Stimulated activated CD4-positive, alpha-beta T cell treated with anti-CD3 and anti-CD28 coated beads, TNF-alpha, amount 100 ng/mL, for 24 hours (primary cell): ENCODE results near the gene CALML3.
"Not testable (repeated sequence)": the region's sequence is repeated elsewhere in the genome, so short reads cannot be mapped to it uniquely, and the experiment has no call there.

Source experiments
- DNase-seq, 3 experiments: peaks; one replicate each; pipeline ENCODE4 v3.0.0-alpha.2; 2020; ENCODE audit warnings: low read depth in 3 of 3

Gene CALML3

DNA sequence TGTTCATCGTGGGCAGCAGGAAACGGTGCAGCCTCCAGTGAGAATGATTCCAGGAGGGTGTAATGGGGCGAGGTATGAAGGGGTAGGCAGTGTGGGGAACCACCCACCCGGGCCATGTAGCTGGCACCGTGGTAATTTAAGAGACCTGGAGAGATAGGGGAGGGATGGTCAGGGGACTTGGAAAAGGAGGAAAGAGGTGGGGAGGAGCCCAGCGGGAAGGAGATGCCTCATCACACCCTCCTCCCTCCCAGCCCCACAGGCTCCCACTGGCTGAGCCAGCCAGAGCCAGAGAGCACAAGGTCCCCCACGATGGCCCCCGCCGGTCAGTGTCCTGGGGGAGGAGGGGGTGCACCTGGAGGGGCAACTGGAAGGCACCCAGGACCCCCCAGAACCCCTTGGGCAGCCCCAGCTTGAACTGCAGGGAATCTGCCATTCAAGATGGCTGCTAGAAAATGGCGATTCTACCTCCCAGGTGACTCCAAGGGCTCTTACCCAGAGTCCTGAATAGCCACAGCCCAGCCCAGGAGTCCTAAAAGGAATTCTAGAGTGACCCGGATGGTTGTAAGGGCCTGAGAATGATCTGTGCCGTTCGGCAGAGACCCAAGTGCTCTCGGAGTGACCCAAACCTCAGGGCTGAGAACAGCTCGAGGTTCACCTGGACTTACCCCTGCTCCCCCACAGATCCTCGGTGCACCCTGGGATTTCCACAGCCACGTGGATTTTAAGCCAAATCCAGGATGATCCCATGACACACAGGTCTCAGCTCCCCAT is 28.8 kb downstream of the CALML3 start:
- no peak for DNase-seq

DNA sequence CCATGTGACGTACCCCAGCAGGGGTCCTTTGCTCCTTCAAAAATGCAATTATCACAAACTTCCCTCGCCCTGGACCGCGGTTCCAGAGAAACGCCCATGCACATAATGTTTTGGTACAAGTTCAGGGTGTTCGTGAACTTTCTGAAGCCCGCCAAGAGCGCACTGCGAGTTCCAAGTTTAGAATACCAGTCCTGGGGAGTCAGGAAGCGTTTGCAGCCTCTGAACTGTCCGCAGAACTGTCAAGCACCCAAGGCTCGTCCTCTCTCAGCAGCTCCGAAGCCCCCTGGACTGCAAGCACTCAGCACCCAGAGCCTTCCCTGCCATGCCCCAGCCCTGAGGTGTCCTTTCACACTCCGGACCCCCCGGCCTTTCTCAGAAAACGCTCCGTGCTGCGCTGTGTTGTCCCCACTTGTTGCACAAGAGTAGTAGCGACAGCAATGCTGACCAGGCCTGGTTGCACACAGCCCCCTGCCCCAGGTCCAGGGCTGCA is 30.3 kb downstream of the CALML3 start:
- no peak for DNase-seq

DNA sequence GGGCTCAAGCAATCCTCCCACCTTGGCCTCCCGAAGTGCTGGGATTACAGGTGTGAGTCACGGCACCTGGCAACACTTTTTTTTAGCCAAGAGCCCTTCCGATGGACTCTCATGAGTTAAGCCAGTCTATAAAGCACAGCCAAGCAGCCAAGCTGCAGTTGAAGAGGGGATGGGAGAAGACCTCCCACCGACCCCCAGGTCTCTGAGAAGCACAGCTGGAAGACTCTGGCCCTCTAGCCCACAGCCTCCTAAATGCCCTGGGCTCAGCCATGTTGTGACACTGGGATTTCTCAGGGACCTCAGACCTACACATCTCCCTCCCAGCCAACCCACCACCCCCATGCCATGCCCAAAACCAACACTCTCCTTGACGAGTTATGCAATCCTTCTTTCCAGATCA is 31.1 kb downstream of the CALML3 start:
- DNase-seq, result no peak

DNA sequence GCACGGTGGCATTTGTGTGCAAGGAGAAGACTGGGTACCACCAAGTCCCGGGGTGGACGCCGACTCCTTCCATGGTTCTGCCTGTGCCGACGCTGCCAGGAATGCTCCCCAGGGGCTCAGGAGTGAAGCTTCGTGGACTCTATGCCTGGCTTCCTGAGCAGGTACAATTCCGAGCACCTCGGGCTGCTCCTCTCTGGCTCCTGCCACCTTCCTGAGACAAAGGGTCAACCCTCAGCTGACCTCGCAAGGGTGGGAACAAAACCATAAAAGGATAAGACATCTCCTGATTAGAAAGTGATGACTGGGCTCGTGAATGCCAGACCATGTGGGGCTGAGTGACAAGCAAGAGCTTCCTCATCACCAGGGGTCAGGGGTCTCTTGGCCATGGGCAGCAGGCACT is 31.8 kb downstream of the CALML3 start:
- no peak for DNase-seq

DNA sequence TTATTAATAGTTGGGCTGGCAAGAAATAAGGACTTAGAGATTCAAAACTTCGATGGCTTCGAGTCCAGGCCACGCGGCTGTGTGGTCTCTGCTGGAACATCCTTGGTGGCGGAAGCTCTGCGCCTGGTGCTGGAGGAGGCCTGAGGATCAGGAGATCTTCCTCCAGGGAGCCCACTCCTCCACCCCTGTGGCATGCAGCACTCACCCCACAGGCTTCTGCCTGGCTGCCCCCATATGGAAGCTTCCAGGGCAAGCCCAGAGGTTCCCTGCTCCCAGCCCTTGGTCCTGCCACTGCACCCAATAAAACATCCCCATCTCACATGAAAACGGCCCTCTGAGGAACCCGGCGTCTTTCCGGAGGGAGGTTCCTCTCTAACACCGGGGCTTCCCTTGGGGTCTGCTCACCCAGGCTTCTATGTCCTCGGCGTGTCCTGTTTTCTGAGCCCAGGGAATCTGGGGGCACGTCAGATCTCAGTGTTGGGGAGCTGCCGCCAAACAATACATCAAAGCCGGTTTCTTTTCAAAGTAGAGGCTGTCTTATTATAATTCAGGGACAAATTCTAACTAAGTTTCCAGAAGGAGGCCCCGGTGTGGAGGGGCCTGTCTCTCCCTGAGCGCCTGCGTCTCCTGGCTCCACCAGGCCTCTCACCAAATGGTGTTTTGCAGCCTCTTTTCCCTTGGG is 32.4 kb downstream of the CALML3 start:
- DNase-seq, result no peak

DNA sequence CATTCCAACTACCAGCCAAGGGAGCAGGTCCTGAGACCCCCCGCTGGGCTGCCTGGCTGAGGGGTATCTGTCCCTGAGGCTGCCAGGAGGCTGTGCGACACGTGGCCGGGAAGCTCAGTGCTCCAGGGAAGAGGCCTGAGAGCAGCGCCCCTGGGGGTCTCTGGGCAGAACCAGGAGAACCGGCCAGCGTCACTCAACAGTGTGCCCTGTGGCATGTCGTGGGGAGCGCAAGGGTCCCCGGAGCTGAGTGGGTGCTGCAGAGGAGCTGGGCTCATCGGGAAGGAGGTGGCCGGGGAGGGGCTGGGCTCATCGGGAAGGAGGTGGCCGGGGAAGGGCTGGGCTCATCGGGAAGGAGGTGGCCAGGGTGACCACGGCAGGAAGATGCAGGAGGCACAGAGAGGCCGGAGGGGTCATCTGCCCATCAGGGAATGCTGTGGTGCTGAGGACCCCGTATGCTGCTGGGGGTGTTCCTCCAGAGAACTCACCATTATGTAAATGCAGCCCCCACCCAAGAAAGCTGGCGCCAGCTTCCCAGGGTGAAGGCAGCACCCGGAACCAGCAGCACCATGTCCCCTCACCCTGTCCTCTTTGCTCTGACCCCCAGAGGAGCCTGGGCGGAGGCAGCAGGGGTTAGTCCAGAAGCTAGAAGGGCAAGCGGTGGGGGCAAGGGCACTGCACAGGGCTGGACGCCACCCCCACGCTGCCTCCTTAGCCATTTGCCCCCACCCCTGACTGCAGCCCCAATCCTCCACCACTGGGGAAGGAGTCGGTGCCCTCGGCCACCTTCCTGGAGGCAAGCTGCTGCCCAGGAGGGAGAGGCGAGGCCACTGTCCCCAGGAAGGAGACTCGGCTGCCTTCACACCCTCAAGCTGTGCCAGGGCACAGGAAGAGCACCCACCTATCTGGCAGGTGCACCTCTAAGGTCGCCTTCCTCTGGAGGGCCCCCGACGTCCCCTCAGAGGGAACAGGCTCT is 33.3 kb downstream of the CALML3 start:
- no peak for DNase-seq

DNA sequence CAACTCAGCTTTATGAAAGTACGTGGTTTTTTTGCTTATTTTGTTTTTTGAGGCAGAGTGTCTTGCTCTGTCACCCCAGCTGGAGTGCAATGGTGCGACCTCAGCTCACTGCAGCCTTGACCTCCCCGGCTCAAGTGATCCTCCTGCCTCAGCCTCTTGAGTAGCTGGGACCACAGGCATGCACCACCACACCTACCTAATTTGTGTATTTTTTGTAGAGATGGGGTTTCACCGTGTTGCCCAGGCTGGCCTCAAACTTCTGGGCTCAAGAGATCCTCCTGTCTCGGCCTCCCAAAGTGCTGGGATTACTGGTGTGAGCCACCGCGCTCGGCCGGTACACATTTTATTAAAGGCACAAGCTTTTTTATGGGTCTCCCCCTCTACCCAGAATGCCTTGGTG is 34.3 kb downstream of the CALML3 start:
- not testable (repeated sequence) for DNase-seq

DNA sequence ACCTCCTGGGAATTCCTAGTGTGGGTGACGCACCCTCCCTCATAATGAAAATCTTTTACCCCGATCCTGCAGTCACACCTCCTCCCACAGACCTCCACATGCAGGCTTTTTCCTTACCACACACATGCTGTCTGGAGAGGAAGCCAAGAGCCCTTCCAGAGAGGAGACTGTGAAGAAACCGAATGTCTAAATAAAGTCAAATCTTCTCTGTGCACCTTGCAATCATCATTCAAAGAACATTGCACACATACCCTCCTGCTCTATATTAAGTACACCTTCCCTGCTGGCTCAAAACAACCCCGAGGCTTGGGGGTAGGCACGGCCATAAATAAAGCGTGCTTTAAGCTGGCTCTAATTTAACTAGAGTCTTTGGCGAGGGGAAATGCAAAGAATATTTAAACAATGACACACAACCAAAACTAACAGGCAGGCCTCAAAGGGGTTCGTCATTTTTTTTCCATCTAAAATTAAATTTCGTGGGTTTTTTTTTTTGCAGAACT is 34.9 kb downstream of the CALML3 start:
- DNase-seq, result no peak

DNA sequence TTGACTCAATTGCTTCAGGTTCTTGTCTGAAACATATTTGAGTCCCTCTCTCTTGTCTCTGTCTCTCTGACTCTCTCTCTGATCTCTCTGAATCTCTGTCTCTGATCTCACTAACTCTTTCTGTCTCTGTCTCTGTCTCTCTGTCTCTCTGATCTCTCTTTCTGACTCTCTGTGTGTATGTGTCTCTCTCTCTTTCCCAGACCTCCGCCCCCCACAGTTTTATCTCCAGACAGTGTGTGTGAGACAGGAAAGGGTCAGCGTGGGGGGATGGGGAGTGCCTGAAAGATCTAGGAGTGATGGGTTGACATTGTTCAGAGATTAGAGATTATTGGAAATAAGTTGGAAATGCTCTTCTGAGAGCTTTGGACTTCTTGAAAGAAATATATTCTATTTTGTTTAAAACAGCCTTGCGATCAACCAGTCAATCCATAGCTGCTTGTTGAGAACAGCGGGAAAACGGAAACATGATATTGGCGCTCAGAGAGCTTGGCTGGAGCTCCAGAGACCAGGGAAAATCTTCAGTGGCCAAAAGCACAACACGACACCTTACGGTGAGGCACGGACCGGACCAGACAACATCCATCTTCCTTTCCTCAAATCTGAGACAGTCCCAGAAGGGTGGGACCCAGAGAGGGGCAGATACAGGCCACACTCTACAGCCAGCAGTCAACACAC is 35.5 kb downstream of the CALML3 start:
- DNase-seq, result no peak

DNA sequence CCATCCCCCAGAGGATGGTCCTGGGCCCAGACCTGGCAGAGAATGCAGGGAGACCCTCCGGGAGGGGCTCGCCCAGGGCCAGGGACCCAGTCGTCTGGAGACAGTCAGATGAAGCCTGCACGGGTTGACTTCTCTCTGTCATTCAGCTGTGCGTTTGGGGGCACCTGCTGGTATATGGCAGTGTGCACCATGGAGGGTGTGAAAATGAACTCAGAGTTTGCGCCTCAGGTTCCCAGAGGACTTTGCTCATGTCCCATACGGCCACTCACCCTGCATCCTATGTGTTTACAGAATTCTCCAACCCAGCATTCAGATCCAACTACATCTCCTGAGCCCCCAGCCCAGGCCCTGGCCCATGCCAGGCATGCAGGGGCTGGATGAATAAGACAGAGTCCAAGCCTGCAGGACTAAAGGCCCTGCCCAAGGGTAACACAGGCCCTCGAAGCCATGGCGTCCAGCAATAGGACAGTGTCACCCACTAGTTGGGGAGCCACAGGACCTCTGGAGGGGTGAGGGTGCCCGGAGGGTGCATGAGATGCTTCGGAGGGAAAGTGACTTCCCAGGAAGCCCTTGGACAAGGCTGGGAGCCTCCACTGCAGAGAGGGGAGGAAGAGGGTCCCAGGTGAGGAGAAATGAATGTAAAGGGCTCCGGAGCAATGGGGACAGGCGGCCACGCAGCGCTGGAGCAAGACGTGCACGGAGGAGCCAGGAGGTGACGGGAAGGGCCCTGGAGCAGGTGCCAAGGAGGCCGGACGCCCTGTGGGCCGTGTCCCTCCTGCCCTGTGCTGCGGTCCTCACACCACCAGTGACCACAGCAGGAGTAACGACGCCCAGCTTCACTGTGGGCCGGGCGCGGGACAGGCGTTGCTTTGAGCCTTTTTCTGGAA is 36.3 kb downstream of the CALML3 start:
- DNase-seq, result no peak

DNA sequence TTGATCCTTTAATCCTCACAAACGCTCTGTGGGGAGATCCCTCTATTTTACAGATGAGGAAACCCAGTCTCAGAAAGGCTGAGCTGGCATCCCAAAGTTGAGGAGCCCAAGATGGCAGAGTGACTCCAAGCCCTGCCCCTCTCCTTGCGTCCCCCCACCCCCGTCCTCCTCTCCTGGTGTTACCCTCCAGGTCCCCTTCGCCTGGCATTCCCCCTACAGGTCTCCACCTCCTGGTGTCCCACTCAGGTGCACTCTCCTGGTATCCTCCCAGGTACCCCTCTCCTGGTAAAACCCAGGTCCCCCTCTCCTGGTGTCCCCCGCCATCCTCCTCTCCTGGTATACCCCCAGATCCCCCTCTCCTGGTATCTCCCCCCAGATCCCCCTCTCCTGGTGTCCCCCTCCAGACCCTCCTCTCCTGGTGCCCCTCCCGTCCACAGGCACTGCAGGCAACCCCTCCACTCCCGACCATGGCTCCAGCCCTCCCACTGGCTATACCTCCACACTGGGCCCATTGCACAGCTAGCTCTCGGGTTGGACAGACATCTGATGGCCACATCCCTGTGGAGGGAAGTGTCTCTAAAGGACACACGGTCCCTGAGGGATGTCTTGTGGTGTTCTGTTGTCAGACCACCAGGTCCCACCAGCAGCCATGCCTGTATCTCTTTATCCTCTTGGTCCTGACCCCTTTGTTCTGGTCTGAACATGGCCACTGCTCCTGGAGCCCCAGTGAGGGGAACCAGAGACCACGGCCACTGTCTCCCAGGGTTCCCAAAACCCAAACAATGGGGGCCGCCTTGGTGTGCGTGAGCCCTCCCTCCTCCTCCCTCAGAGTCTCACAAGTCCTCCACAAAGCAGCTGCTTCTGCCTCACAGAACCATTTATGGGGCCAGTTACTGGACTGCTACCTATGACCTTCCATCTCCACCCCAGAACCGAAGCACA is 37.2 kb downstream of the CALML3 start:
- no peak for DNase-seq

DNA sequence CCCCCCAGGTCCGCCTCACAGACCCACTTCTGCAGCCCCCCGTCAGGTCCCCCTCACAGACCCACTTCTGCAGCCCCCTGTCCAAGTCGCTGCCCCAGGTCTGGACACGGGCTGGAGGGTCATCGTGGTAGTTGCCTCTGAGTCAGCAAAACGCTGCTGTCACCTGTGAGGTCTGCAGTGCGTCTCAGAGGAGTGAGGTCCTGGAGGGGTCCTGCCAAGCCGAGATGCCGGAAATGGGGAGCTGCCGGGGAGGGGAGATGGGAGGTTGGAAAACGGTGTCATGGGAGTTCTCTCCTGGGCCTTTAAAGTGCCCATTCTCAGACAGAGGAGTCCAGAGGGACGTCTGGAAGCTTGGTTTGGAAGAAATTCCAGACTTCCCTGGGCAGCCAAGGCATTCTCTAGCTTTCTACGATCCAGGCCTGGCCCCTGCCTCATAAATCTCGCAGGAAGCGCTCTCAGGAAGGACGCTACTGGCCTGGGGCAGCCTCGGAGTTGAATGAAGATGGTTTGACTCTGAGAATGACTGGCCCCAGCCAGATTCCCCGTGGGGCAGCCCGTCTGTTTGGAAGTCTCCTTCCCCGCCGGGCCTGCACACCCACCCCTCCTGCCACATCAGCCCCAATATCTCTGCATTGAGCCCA is 38.7 kb downstream of the CALML3 start:
- no peak for DNase-seq

DNA sequence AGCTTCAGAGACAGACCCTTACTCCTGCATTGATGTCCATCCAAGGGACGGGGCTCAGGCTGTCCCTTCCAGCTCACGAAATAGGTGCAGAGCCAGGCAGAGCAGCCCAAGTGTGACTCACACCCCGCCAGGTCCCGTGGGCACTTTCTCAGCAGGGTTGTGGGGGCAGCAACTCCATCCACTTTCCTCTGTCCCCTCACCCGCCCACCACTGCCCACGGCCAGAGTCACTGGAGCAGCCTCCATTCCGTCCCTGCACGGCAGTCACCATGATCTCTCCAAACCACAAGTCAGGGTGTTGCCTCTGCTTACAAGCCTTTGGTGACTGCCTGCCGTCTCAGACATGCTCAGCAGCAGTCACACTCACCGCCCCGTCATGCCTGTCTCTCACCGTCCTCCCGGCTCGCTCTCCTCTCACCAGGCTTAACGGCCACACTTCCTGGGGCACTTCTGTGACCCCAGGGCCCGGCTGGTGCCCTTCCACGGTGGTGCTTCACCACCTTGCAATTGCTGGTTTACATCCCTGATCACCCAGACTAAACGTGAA is 39.3 kb downstream of the CALML3 start:
- peak; percentile 15 to 51 (median 28) for DNase-seq

DNA sequence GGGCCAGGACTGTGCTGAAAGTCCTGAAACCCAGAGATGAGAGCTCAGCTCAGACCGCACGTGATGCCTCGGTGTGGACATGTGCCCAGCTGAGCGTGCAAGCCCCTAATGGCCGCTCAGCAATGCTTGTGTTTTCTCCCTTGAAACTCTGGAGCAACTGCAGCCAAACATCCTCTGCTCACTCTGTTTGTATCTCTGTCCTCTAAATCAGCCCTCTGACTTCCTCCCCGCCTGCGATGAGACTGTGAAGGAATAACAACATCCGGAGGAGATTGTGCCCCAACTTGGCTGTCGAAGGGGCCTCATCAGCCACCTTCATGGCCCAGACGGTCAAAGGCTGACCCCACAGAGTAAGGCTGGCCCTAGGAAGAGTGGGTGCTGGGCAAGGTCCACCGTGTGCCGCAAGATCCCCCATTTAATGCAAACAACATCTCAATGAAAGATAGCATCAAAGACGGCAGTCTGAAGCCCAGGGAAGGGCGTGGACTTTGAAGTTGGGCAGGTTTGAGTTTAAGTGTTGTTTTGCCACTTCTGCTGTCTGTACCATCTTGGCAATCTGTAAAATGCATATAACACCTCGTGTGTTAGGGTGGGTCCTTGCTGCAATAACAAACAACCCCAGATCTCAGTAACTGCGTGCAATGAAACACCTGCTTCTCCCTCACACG is 39.9 kb downstream of the CALML3 start:
- DNase-seq, result no peak

DNA sequence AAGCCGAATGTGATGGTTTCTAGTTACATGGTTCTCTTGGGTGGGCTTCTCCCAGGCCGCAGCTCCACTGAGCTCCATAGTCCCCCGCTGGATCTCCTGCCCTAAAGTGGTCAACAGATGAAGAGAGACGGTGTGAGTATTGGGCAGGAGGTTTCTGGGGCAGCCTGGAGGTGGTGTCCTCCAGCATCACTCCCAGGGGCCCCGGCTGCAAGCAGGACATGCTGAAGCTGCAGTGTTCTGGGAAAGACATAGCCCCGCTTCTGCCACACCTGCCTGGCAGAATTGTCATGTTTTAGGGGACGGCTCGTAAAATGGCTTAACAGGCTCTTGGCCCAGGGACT is 40.4 kb downstream of the CALML3 start:
- DNase-seq, result no peak

DNA sequence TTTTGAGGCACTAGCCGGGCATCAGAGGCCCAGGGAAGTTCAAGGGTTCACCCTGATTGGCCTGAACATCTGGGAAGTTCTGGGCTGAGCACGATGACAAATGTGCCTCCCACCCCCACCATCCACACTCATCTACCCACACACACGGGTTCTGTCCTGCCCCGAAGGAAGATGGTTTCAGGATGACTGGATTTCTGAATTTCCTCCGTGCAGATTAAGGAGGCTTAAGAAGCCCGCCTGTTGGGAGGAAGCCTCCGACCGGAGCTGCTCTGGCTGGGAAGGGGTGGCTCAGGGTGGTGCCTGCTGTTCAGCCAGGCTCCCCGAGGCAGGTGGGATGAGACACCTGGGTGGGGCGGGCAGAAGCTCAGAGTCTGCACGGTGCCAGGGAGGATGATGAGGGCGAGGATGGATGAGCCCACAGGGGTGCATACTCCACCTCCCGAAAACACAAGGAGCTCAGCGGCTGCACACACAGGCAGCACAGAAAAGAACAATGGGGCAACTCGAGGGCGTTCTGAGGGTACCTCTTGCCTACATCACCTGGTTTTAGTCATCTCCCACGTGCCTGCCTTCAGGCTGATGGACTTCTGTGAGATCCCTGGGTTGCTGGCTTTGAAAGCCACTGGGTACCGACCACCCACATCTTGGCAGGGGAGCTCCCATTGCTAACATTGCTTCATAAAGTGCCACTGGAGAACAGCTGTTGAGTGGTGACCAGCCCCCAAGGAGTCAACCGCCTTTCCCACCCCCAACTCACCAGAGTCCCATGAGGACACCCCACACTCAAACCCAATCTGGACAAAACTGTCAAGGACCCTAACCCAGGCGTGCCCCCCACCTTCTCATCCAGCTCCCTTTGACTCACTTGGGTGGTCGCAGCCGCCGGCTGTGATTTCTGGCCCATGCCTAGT is 41.2 kb downstream of the CALML3 start:
- DNase-seq, result peak in 1 of 3 experiments; percentile 16

DNA sequence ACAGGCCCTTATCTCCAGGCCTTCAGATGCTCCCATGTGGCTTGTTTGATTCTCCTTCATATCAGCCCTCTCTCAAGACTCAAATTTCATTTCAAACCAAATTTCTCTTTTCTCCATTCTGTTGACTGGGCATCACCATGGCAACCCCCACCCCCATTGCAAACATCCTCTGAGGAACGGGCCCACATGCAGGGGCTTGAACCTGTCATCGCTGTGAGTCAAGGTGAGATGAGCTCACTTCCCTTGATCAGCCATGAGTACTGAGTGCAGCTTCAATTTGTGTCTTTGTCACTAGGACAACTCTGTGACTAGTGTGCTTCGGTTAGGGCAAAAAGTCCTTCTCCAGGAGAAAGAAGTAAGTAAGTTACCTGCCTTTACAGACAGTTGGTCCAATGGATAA is 41.9 kb downstream of the CALML3 start:
- peak in 2 of 3 experiments; percentile 20 to 36 for DNase-seq
